Lung (tissue), 12 donors: Measurements from ENCODE around the gene CACNA1D. TPM values are rescaled to one million over a fixed set of nuclear protein-coding genes. Genes with fewer than 3 reads are reported as not detected.
A peak's percentile ranks its signal among the peaks of the same experiment; 100 is the strongest.

Experiments used
- ATAC-seq: fragments of 200-7000 bp; cut with Tn5 transposase; one replicate; pipeline ENCODE4 v1.9.1; 2020; ENCODE audit warnings: moderate number of reproducible peaks; ENCODE audit not compliant: insufficient read depth, low FRiP score
- DNase-seq, 3 donors: peaks; one replicate each; pipeline ENCODE4 v3.0.0-alpha.2; 2013 to 2017
- H3K27ac ChIP-seq, 2 donors: one replicate each; pipeline ENCODE4 v1.5.1; 2013; ENCODE audit warnings: mild to moderate bottlenecking in 2 of 2, moderate library complexity in 2 of 2, control low read depth in 1 of 2, inconsistent platforms in 1 of 2, low read depth in 1 of 2, low read length in 1 of 2
- H3K27me3 ChIP-seq, 3 donors: one replicate each; pipeline ENCODE4 v1.5.1; 2013; ENCODE audit warnings: low read length in 2 of 3; ENCODE audit not compliant: control insufficient read depth in 3 of 3, insufficient read depth in 3 of 3
- H3K36me3 ChIP-seq, 4 donors: one replicate each; pipeline ENCODE4 v1.5.1; 2013; ENCODE audit warnings: low read length in 4 of 4, mild to moderate bottlenecking in 1 of 4, moderate library complexity in 1 of 4; ENCODE audit not compliant: control insufficient read depth in 4 of 4, insufficient read depth in 4 of 4
- H3K4me1 ChIP-seq, 5 donors: one replicate each; pipeline ENCODE4 v1.5.1; 2013; ENCODE audit warnings: low read length in 5 of 5, mild to moderate bottlenecking in 2 of 5, moderate library complexity in 1 of 5; ENCODE audit not compliant: control insufficient read depth in 5 of 5, insufficient read depth in 5 of 5
- H3K4me3 ChIP-seq: one replicate; pipeline ENCODE4 v1.5.1; 2013; ENCODE audit warnings: mild to moderate bottlenecking, control low read depth, moderate library complexity
- H3K9ac ChIP-seq, 2 donors: one replicate each; pipeline ENCODE4 v1.5.1; 2013; ENCODE audit warnings: low read length in 2 of 2, control low read depth in 1 of 2; ENCODE audit not compliant: insufficient read depth in 1 of 2
- H3K9me3 ChIP-seq, 4 donors: one replicate each; pipeline ENCODE4 v1.5.1; 2013; ENCODE audit warnings: low read length in 3 of 4, mild to moderate bottlenecking in 1 of 4, moderate library complexity in 1 of 4; ENCODE audit not compliant: control insufficient read depth in 4 of 4, insufficient read depth in 3 of 4
- CTCF ChIP-seq: IDR thresholded peaks from 2 replicates; pipeline ENCODE4 v1.5.1; 2012; ENCODE audit warnings: mild to moderate bottlenecking; ENCODE audit errors: control extremely low read depth, extremely low read depth
- WGBS, 2 donors: extraction: QIAGEN DNeasy Blood & Tissue Kit; methylation state at CpG; one replicate each; pipeline ENCODE4 v1.1.7; 2013; 5-methylcytosine and 5-hydroxymethylcytosine counted together
- polyA plus RNA-seq, 2 donors: library from polyadenylated mRNA; stranded (reverse); fragments of 200-250 nt; gene quantifications; one replicate each; pipeline ENCODE4 v1.2.1, GENCODE V29; 2013
- total RNA-seq, 2 donors: library from RNA; depleted of rRNA in 1 of 2; stranded (reverse); fragments of >200 nt in 1 of 2; gene quantifications; one replicate each; pipeline ENCODE4 v1.2.1, GENCODE V29; 2014 to 2021
- donor health status: control.
- donor health status: control.
- donor health status: Bipolar disorder and iron deficiency.
- donor health status: healthy.
- donor health status: DM: yes; HTN: yes; CAD: no.

The CACNA1D gene
- total and polyA plus RNA-seq, 4 donors = 2.7 to 96.8 (median 23.1) TPM

- Histone ChIP-seq H3K4me1 (peaks cover 0 to 53% (median 26%) of the 10 kb centered on the region in 5 donors), H3K27ac (no peak overlapping the region)
- 65 to 75% methylated on average over 8 of the region's 8 CpGs for WGBS, 2 donors
These were observed 6.8 kb downstream of the CACNA1D start for GRCh38 chr3:53501178-53501577.

GRCh38 chr3:53502737-53503136 lies 8.3 kb downstream of the CACNA1D start:
- H3K4me1 ChIP-seq = peaks cover 0 to 37% (median 20%) of the 10 kb centered on the region in 5 donors
- no peak overlapping the region for H3K9ac ChIP-seq
- DNase-seq (no peak), ATAC-seq (no peak)
- 72 to 80% methylated on average over 4 of the region's 4 CpGs for WGBS, 2 donors
- no peak overlapping the region for H3K27ac ChIP-seq
- peaks cover 0 to 21% (median 7%) of the 10 kb centered on the region in 4 donors for H3K36me3 ChIP-seq
- TF ChIP-seq CTCF = no peak
- H3K9me3 ChIP-seq = no peaks in the 10 kb centered on the region
- H3K27me3 ChIP-seq = no peaks in the 10 kb centered on the region
- H3K4me3 ChIP-seq = no peak overlapping the region

More at GRCh38 chr3:53501178-53501577, 6.8 kb downstream of the CACNA1D start:
- H3K9me3 ChIP-seq = peaks cover 0 to 2% (median 0%) of the 10 kb centered on the region in 4 donors
- no peaks in the 10 kb centered on the region for H3K27me3 ChIP-seq
- no peak for TF ChIP-seq CTCF
- peak overlapping the region in 1 of 2 donors; percentile 47 for H3K9ac ChIP-seq
- peaks cover 0 to 21% (median 7%) of the 10 kb centered on the region in 4 donors for H3K36me3 ChIP-seq
- ATAC-seq (no peak), DNase-seq (peak in 2 of 3 donors; percentile 56 to 69)
- no peak overlapping the region for H3K4me3 ChIP-seq

- Histone ChIP-seq H3K9ac (no peak overlapping the region), H3K27me3 (no peaks in the 10 kb centered on the region), H3K27ac (no peak overlapping the region), H3K4me1 (peaks cover 0 to 33% (median 20%) of the 10 kb centered on the region in 5 donors), H3K9me3 (no peaks in the 10 kb centered on the region), H3K4me3 (no peak overlapping the region), H3K36me3 (peaks cover 0 to 18% (median 7%) of the 10 kb centered on the region in 4 donors)
- TF ChIP-seq CTCF = no peak
- 63 to 76% methylated on average over 5 of the region's 5 CpGs for WGBS, 2 donors
- DNase-seq (no peak), ATAC-seq (no peak)
These were observed 8.8 kb downstream of the CACNA1D start for GRCh38 chr3:53503195-53503594.
